GM12891 (cell line): ENCODE results near the gene CTLA4.

Experiments used
- POLR2A ChIP-seq: IDR thresholded peaks from 2 replicates; pipeline ENCODE4 v1.6.1; 2011; ENCODE audit warnings: low read depth, low read length, control low read depth
- POLR2AphosphoS5 ChIP-seq: IDR thresholded peaks from 2 replicates; pipeline ENCODE4 v1.6.1; 2011; ENCODE audit warnings: low read depth, low read length, control low read depth
- SPI1 ChIP-seq: IDR thresholded peaks from 2 replicates; pipeline ENCODE4 v1.6.1; 2011; ENCODE audit warnings: low read depth, low read length, control low read depth
- TAF1 ChIP-seq: IDR thresholded peaks from 2 replicates; pipeline ENCODE4 v1.6.1; 2011; ENCODE audit warnings: low read depth, low read length, control low read depth

DNA sequence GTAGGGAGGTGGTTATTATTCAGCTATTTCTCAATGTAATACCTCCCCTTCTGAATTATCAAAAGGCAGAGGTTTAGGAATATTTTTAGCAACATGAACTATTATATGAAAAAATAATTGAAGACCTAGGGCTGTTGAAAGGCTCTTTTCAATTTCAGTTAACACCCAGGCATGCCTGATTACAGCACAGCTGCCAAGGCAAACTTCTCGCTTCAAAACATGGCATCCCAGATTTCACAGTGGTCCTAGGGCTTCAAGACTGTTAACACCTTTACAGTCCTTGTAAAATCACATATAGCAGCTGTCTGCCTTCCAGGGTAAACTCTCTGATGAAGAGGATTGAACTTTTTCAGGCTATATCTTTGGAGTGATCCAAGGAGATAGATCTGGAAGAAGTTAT is 23.2 kb downstream of the CTLA4 start:
- TF ChIP-seq POLR2AphosphoS5, result no peak
- TF ChIP-seq POLR2A, result no peak
- TF ChIP-seq TAF1, result no peak
- no peak for TF ChIP-seq SPI1
